ENCODE data around the gene RNF222. TPM values are rescaled to one million over a fixed set of nuclear protein-coding genes. Genes with fewer than 3 reads are reported as not detected.

The RNF222 gene
- total and polyA plus RNA-seq, 2 of the 8 experiments (the other 6 are each of a cell fraction or from before 2014, with no cell fraction given), result not detected

DNA sequence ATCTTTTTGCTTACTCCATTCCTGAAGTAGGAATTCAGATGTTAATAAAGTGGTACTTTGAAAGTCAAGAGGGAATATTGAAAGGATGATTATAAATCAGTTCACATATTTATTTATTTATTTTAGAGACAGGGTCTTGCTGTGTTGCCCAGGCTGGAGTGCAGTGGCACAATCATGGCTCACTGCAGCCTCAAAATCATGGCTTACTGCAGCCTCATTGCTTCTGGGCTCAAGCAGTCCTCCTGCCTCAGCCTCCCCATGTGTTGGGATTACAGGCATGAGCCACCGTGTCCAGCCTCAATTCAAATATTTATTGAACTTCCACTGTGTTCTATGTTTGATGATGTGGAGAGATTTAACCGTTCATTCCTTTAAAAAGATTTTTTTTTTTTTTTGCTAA lies 44.7 kb upstream of the RNF222 start (continued):
- TF ChIP-seq, protein P1, sequence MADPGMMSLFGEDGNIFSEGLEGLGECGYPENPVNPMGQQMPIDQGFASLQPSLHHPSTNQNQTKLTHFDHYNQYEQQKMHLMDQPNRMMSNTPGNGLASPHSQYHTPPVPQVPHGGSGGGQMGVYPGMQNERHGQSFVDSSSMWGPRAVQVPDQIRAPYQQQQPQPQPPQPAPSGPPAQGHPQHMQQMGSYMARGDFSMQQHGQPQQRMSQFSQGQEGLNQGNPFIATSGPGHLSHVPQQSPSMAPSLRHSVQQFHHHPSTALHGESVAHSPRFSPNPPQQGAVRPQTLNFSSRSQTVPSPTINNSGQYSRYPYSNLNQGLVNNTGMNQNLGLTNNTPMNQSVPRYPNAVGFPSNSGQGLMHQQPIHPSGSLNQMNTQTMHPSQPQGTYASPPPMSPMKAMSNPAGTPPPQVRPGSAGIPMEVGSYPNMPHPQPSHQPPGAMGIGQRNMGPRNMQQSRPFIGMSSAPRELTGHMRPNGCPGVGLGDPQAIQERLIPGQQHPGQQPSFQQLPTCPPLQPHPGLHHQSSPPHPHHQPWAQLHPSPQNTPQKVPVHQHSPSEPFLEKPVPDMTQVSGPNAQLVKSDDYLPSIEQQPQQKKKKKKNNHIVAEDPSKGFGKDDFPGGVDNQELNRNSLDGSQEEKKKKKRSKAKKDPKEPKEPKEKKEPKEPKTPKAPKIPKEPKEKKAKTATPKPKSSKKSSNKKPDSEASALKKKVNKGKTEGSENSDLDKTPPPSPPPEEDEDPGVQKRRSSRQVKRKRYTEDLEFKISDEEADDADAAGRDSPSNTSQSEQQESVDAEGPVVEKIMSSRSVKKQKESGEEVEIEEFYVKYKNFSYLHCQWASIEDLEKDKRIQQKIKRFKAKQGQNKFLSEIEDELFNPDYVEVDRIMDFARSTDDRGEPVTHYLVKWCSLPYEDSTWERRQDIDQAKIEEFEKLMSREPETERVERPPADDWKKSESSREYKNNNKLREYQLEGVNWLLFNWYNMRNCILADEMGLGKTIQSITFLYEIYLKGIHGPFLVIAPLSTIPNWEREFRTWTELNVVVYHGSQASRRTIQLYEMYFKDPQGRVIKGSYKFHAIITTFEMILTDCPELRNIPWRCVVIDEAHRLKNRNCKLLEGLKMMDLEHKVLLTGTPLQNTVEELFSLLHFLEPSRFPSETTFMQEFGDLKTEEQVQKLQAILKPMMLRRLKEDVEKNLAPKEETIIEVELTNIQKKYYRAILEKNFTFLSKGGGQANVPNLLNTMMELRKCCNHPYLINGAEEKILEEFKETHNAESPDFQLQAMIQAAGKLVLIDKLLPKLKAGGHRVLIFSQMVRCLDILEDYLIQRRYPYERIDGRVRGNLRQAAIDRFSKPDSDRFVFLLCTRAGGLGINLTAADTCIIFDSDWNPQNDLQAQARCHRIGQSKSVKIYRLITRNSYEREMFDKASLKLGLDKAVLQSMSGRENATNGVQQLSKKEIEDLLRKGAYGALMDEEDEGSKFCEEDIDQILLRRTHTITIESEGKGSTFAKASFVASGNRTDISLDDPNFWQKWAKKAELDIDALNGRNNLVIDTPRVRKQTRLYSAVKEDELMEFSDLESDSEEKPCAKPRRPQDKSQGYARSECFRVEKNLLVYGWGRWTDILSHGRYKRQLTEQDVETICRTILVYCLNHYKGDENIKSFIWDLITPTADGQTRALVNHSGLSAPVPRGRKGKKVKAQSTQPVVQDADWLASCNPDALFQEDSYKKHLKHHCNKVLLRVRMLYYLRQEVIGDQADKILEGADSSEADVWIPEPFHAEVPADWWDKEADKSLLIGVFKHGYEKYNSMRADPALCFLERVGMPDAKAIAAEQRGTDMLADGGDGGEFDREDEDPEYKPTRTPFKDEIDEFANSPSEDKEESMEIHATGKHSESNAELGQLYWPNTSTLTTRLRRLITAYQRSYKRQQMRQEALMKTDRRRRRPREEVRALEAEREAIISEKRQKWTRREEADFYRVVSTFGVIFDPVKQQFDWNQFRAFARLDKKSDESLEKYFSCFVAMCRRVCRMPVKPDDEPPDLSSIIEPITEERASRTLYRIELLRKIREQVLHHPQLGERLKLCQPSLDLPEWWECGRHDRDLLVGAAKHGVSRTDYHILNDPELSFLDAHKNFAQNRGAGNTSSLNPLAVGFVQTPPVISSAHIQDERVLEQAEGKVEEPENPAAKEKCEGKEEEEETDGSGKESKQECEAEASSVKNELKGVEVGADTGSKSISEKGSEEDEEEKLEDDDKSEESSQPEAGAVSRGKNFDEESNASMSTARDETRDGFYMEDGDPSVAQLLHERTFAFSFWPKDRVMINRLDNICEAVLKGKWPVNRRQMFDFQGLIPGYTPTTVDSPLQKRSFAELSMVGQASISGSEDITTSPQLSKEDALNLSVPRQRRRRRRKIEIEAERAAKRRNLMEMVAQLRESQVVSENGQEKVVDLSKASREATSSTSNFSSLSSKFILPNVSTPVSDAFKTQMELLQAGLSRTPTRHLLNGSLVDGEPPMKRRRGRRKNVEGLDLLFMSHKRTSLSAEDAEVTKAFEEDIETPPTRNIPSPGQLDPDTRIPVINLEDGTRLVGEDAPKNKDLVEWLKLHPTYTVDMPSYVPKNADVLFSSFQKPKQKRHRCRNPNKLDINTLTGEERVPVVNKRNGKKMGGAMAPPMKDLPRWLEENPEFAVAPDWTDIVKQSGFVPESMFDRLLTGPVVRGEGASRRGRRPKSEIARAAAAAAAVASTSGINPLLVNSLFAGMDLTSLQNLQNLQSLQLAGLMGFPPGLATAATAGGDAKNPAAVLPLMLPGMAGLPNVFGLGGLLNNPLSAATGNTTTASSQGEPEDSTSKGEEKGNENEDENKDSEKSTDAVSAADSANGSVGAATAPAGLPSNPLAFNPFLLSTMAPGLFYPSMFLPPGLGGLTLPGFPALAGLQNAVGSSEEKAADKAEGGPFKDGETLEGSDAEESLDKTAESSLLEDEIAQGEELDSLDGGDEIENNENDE (IDR thresholded peaks at IDR 0.05; ENCODE audit: insufficient replicate concordance, low read length), result no peak
- TF ChIP-seq, protein P2, sequence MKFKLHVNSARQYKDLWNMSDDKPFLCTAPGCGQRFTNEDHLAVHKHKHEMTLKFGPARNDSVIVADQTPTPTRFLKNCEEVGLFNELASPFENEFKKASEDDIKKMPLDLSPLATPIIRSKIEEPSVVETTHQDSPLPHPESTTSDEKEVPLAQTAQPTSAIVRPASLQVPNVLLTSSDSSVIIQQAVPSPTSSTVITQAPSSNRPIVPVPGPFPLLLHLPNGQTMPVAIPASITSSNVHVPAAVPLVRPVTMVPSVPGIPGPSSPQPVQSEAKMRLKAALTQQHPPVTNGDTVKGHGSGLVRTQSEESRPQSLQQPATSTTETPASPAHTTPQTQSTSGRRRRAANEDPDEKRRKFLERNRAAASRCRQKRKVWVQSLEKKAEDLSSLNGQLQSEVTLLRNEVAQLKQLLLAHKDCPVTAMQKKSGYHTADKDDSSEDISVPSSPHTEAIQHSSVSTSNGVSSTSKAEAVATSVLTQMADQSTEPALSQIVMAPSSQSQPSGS (IDR thresholded peaks at IDR 0.05; ENCODE audit: low read length), result no peak

Data from H1 (cell line).